ENCODE measurements around the gene FMNL2. TPM values are rescaled to one million over a fixed set of nuclear protein-coding genes. Genes with fewer than 3 reads are reported as not detected.

The FMNL2 gene
- total RNA-seq, 1 donor from 2014 or later, result 108 TPM

GRCh38 chr2:152400607-152401214, 65.7 kb downstream of the FMNL2 start:
- H3K36me3 Mint-ChIP-seq (ENCODE audit: insufficient read depth), result no peaks in the 10 kb centered on the region
- no peak for DNase-seq (ENCODE audit: low spot score, unreplicated experiment)
- peaks cover 22% of the 10 kb centered on the region for H3K4me1 Mint-ChIP-seq (ENCODE audit: low read depth)
- no peak overlapping the region for H3K27ac Mint-ChIP-seq
- H3K27me3 Mint-ChIP-seq, result no peaks in the 10 kb centered on the region
- H3K4me3 Mint-ChIP-seq (ENCODE audit: low read depth), result no peak overlapping the region
- H3K9me3 Mint-ChIP-seq (ENCODE audit: low read depth), result no peaks in the 10 kb centered on the region
- no peak for TF ChIP-seq CTCF (IDR thresholded peaks at IDR 0.05; ENCODE audit: unreplicated experiment)

- H3K27ac Mint-ChIP-seq, result no peak overlapping the region
- no peaks in the 10 kb centered on the region for H3K27me3 Mint-ChIP-seq
- H3K36me3 Mint-ChIP-seq (ENCODE audit: insufficient read depth), result no peaks in the 10 kb centered on the region
- DNase-seq (ENCODE audit: low spot score, unreplicated experiment), result no peak
- H3K4me1 Mint-ChIP-seq (ENCODE audit: low read depth), result peaks cover 35% of the 10 kb centered on the region
- H3K9me3 Mint-ChIP-seq (ENCODE audit: low read depth), result no peaks in the 10 kb centered on the region
- no peak for TF ChIP-seq CTCF (IDR thresholded peaks at IDR 0.05; ENCODE audit: unreplicated experiment)
- H3K4me3 Mint-ChIP-seq (ENCODE audit: low read depth), result no peak overlapping the region
These were observed 68.1 kb downstream of the FMNL2 start for GRCh38 chr2:152402780-152403759.

- Mint-ChIP-seq H3K27me3 (no peaks in the 10 kb centered on the region), H3K36me3 (ENCODE audit: insufficient read depth) (no peaks in the 10 kb centered on the region), H3K27ac (peak overlapping the region; percentile 13), H3K4me1 (ENCODE audit: low read depth) (peaks cover 49% of the 10 kb centered on the region), H3K4me3 (ENCODE audit: low read depth) (no peak overlapping the region), H3K9me3 (ENCODE audit: low read depth) (no peaks in the 10 kb centered on the region)
- TF ChIP-seq CTCF (IDR thresholded peaks at IDR 0.05; ENCODE audit: unreplicated experiment), result no peak
- DNase-seq (ENCODE audit: low spot score, unreplicated experiment), result no peak
These were observed 70.5 kb downstream of the FMNL2 start for GRCh38 chr2:152405206-152406118.

- Mint-ChIP-seq H3K27me3 (no peaks in the 10 kb centered on the region), H3K4me3 (ENCODE audit: low read depth) (no peak overlapping the region), H3K27ac (no peak overlapping the region)
These were observed 71.3 kb downstream of the FMNL2 start for GRCh38 chr2:152406119-152406835.

More at GRCh38 chr2:152406119-152406835, 71.3 kb downstream of the FMNL2 start:
- peaks cover 56% of the 10 kb centered on the region for H3K4me1 Mint-ChIP-seq (ENCODE audit: low read depth)
- H3K9me3 Mint-ChIP-seq (ENCODE audit: low read depth), result no peaks in the 10 kb centered on the region
- no peak for TF ChIP-seq CTCF (IDR thresholded peaks at IDR 0.05; ENCODE audit: unreplicated experiment)
- no peaks in the 10 kb centered on the region for H3K36me3 Mint-ChIP-seq (ENCODE audit: insufficient read depth)
- DNase-seq (ENCODE audit: low spot score, unreplicated experiment), result no peak
